ENCODE measurements around the gene SOD3. TPM values are rescaled to one million over a fixed set of nuclear protein-coding genes. Genes with fewer than 3 reads are reported as not detected.

The SOD3 gene
- total RNA-seq, 1 experiment from 2014 or later = 4.1 TPM

DNA sequence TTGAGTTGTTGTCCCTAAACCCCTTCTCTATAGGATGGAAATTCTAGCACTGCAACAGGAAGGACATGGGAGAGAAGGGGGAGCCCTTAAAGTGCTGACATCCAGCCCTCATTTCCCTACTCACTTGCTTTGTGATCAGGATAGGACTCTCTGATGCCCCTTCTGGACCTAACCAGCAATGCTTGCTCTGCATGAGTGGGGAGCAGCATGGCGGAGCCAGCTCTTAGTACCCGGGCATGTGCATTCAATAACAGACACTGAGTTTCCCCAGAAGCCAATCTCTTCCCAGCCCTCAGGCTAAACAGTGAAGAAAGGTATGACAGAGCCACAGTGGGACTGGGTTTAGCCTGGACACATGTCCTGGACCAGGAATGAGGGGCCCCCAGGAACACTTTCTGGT is 14.0 kb downstream of the SOD3 start:
- TF ChIP-seq TEAD1 (CRISPR knock-in tag; IDR thresholded peaks at IDR 0.05) = no peak
- TF ChIP-seq, protein P1, sequence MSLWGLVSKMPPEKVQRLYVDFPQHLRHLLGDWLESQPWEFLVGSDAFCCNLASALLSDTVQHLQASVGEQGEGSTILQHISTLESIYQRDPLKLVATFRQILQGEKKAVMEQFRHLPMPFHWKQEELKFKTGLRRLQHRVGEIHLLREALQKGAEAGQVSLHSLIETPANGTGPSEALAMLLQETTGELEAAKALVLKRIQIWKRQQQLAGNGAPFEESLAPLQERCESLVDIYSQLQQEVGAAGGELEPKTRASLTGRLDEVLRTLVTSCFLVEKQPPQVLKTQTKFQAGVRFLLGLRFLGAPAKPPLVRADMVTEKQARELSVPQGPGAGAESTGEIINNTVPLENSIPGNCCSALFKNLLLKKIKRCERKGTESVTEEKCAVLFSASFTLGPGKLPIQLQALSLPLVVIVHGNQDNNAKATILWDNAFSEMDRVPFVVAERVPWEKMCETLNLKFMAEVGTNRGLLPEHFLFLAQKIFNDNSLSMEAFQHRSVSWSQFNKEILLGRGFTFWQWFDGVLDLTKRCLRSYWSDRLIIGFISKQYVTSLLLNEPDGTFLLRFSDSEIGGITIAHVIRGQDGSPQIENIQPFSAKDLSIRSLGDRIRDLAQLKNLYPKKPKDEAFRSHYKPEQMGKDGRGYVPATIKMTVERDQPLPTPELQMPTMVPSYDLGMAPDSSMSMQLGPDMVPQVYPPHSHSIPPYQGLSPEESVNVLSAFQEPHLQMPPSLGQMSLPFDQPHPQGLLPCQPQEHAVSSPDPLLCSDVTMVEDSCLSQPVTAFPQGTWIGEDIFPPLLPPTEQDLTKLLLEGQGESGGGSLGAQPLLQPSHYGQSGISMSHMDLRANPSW (CRISPR knock-in tag; conservative IDR thresholded peaks at IDR 0.05; ENCODE audit: low read depth) = no peak
- Mint-ChIP-seq H3K27ac (no peak overlapping the region), H3K9me3 (peaks cover 9% of the 10 kb centered on the region), H3K4me1 (peaks cover 32% of the 10 kb centered on the region), H3K4me3 (no peak overlapping the region), H3K36me3 (peaks cover 7% of the 10 kb centered on the region), H3K27me3 (ENCODE audit: low read depth) (peaks cover 7% of the 10 kb centered on the region; the same call in 1 of the 2 replicates)
- peak; percentile 96 for ATAC-seq
- POLR2A ChIA-PET = interaction anchor here (1.0 kb wide), 1 partner anchor 298 kb away, joined by 3 read pairs; no protein-coding TSS in a partner anchor
- DNase-seq (ENCODE audit: low spot score) = peak; percentile 45
- CTCF ChIA-PET = interaction anchor here (0.6 to 3.4 kb wide), 6 partner anchors 9 to 225 kb away, joined by 3 to 18 read pairs (median 7); partner anchors contain the start of gene DHX15

DNA sequence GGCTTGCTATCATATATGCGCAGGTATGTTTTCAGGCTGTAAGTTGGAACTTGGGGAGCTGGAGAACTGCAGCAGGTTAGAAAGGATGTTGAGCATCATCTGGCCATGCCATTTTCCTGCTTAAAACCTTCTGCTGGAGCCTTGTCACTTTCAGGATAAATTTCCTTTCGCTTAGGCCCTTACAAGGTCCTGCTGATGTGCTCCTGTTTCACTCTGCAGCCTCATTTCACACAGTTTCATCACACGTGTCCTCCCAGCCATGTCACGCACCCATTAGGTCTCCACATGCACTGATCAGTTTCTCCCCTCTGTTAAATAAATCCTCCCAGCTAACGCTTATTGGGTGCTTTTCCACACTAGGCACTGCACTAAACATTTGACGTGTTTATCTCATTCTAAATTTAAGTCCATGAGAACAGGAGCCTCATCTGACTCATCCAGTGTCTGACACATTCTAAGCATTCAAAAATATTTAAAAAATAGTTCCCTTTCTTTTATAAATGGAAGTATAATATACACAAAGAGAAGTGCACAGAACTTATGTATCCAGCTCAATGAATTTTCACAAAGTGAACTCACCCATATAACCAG is 14.5 kb downstream of the SOD3 start:
- H3K27me3 Mint-ChIP-seq (ENCODE audit: low read depth) = peaks cover 7% of the 10 kb centered on the region; the same call in 1 of the 2 replicates
- no peak overlapping the region for H3K4me3 Mint-ChIP-seq
- POLR2A ChIA-PET = no interaction called here
- H3K9me3 Mint-ChIP-seq = peaks cover 9% of the 10 kb centered on the region
- no peak for TF ChIP-seq ZNF396 (CRISPR knock-in tag; IDR thresholded peaks at IDR 0.05; ENCODE audit: borderline replicate concordance)
- no peak for TF ChIP-seq IRF1 (CRISPR knock-in tag; IDR thresholded peaks at IDR 0.05)
- TF ChIP-seq IRF2 (CRISPR knock-in tag; IDR thresholded peaks at IDR 0.05; ENCODE audit: borderline replicate concordance, low read depth) = no peak
- TF ChIP-seq ZBTB21 (CRISPR knock-in tag; IDR thresholded peaks at IDR 0.05; ENCODE audit: borderline replicate concordance) = no peak
- TF ChIP-seq SOX15 (CRISPR knock-in tag; IDR thresholded peaks at IDR 0.05) = no peak
- no peak for TF ChIP-seq HMGA2 (CRISPR knock-in tag; IDR thresholded peaks at IDR 0.05)
- no peak for TF ChIP-seq ZNF263 (CRISPR knock-in tag; IDR thresholded peaks at IDR 0.05; ENCODE audit: low read depth)
- TF ChIP-seq, protein P2, sequence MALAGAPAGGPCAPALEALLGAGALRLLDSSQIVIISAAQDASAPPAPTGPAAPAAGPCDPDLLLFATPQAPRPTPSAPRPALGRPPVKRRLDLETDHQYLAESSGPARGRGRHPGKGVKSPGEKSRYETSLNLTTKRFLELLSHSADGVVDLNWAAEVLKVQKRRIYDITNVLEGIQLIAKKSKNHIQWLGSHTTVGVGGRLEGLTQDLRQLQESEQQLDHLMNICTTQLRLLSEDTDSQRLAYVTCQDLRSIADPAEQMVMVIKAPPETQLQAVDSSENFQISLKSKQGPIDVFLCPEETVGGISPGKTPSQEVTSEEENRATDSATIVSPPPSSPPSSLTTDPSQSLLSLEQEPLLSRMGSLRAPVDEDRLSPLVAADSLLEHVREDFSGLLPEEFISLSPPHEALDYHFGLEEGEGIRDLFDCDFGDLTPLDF (CRISPR knock-in tag; IDR thresholded peaks at IDR 0.05) = no peak
- CTCF ChIA-PET = interaction anchor here (0.6 to 3.4 kb wide), 7 partner anchors 9 to 225 kb away, joined by 3 to 18 read pairs (median 7); partner anchors contain the start of genes DHX15 and SOD3
- ATAC-seq (no peak), DNase-seq (ENCODE audit: low spot score) (no peak)
- H3K27ac Mint-ChIP-seq = no peak overlapping the region
- H3K4me1 Mint-ChIP-seq = peaks cover 27% of the 10 kb centered on the region
- peaks cover 7% of the 10 kb centered on the region for H3K36me3 Mint-ChIP-seq

DNA sequence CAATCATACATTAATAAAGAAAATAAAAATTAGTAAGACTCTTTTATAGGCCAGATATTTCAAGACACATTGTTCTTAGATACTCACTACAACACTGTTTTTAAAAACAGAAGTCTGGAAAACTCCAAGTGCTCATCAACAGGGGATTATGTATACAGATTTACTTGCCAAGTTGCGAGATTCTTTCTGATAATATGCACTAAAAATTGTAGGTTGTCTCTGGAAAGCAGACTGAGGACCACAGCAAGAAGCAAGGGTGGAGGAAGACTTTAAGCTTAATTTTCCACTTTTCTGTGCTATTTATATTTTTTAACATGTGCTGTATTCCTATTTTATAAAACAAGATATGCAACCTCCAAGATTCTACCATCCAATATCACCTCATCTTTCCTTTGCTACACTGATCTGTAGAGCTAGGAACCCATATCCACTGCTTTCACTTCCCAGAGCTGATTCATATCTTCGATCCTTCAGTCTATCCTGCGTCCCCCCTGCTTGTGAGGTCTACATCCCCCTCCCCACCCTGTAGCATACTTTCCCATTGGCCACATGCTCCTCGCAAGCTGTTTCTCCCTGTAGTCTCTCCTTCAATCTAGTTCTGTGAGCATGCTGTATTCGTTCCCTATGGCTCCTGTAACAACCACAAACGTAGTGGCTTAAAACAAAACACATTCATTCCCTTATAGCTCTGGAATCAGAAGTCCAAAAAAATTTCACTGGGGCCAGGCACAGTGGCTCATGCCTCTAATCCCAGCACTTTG is 15.7 kb downstream of the SOD3 start:
- Mint-ChIP-seq H3K27me3 (ENCODE audit: low read depth) (peaks cover 7% of the 10 kb centered on the region; the same call in 1 of the 2 replicates), H3K27ac (no peak overlapping the region), H3K9me3 (peaks cover 9% of the 10 kb centered on the region), H3K4me1 (peaks cover 16% of the 10 kb centered on the region), H3K36me3 (peaks cover 7% of the 10 kb centered on the region), H3K4me3 (no peak overlapping the region)
- POLR2A ChIA-PET = no interaction called here
- ATAC-seq = no peak
- no peak for DNase-seq (ENCODE audit: low spot score)
- CTCF ChIA-PET = interaction anchor here (1.3 to 1.6 kb wide), 2 partner anchors 16 to 17 kb away, joined by 3 to 4 read pairs; partner anchors contain the start of gene SOD3
- TF ChIP-seq CREM (CRISPR knock-in tag; IDR thresholded peaks at IDR 0.05) (no peak), RELA (CRISPR knock-in tag; IDR thresholded peaks at IDR 0.05; ENCODE audit: borderline replicate concordance) (no peak), CTCF (IDR thresholded peaks at IDR 0.05) (no peak), IRF2 (CRISPR knock-in tag; IDR thresholded peaks at IDR 0.05; ENCODE audit: borderline replicate concordance, low read depth) (no peak), ZNF219 (CRISPR knock-in tag; IDR thresholded peaks at IDR 0.05; ENCODE audit: borderline replicate concordance) (no peak), TEAD1 (CRISPR knock-in tag; IDR thresholded peaks at IDR 0.05) (no peak), IRF1 (CRISPR knock-in tag; IDR thresholded peaks at IDR 0.05) (no peak), ERG (CRISPR knock-in tag; IDR thresholded peaks at IDR 0.05) (no peak)
- TF ChIP-seq, protein P3, sequence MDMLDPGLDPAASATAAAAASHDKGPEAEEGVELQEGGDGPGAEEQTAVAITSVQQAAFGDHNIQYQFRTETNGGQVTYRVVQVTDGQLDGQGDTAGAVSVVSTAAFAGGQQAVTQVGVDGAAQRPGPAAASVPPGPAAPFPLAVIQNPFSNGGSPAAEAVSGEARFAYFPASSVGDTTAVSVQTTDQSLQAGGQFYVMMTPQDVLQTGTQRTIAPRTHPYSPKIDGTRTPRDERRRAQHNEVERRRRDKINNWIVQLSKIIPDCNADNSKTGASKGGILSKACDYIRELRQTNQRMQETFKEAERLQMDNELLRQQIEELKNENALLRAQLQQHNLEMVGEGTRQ (CRISPR knock-in tag; IDR thresholded peaks at IDR 0.05) = no peak
- TF ChIP-seq, protein P4, sequence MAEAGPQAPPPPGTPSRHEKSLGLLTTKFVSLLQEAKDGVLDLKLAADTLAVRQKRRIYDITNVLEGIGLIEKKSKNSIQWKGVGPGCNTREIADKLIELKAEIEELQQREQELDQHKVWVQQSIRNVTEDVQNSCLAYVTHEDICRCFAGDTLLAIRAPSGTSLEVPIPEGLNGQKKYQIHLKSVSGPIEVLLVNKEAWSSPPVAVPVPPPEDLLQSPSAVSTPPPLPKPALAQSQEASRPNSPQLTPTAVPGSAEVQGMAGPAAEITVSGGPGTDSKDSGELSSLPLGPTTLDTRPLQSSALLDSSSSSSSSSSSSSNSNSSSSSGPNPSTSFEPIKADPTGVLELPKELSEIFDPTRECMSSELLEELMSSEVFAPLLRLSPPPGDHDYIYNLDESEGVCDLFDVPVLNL (CRISPR knock-in tag; IDR thresholded peaks at IDR 0.05; ENCODE audit: borderline replicate concordance, low read depth) = no peak
